HEK293 (cell line): Measurements from ENCODE around the gene SNX6.

Experiments used
- ELK4 ChIP-seq: IDR thresholded peaks from 2 replicates; pipeline ENCODE4 v1.6.1; 2011; ENCODE audit warnings: mild to moderate bottlenecking, low read depth, low read length, borderline replicate concordance
- IKZF3 ChIP-seq: fragments of 450-650 bp; IDR thresholded peaks from 2 replicates; pipeline ENCODE4 v1.5.0; 2018; ENCODE audit warnings: missing biosample characterization, mild to moderate bottlenecking, missing genetic modification characterization, moderate library complexity
- KLF1 ChIP-seq: fragments of 450-650 bp; formaldehyde crosslinking; IDR thresholded peaks from 2 replicates; pipeline ENCODE4 v1.5.1; 2016; ENCODE audit warnings: missing biosample characterization, missing genetic modification characterization
- KLF10 ChIP-seq: fragments of 450-650 bp; IDR thresholded peaks from 2 replicates; pipeline ENCODE4 v1.5.1; 2018; ENCODE audit warnings: missing biosample characterization, mild to moderate bottlenecking, missing genetic modification characterization
- KLF8 ChIP-seq: fragments of 450-650 bp; formaldehyde crosslinking; IDR thresholded peaks from 2 replicates; pipeline ENCODE4 v1.5.1; 2016; ENCODE audit warnings: missing biosample characterization, missing genetic modification characterization
- KLF9 ChIP-seq: fragments of 450-650 bp; formaldehyde crosslinking; IDR thresholded peaks from 2 replicates; pipeline ENCODE4 v1.5.1; 2016; ENCODE audit warnings: missing biosample characterization, missing genetic modification characterization, low read depth
- MEIS1 ChIP-seq: sonication (generic); formaldehyde crosslinking; IDR thresholded peaks from 2 replicates; pipeline ENCODE4 v1.8.1; 2022; ENCODE audit warnings: missing genetic modification reagents, mild to moderate bottlenecking, borderline replicate concordance
- REST ChIP-seq: fragments of 450-650 bp; formaldehyde crosslinking; IDR thresholded peaks from 2 replicates; pipeline ENCODE4 v1.5.1; 2016; ENCODE audit warnings: missing biosample characterization, missing genetic modification characterization
- SETDB1 ChIP-seq: IDR thresholded peaks from one replicate; pipeline ENCODE4 v1.6.1; 2017; ENCODE audit warnings: mild to moderate bottlenecking, low read length, moderate library complexity, mixed read lengths; ENCODE audit not compliant: insufficient read length
- ZBTB1 ChIP-seq: fragments of 450-650 bp; formaldehyde crosslinking; IDR thresholded peaks from 2 replicates; pipeline ENCODE4 v1.5.1; 2016; ENCODE audit warnings: missing biosample characterization, missing genetic modification characterization
- ZBTB11 ChIP-seq: fragments of 450-650 bp; formaldehyde crosslinking; conservative IDR thresholded peaks from 2 replicates; pipeline ENCODE4 v1.5.1; 2016; ENCODE audit warnings: low read depth, missing biosample characterization, missing genetic modification characterization
- ZNF391 ChIP-seq: fragments of 450-650 bp; formaldehyde crosslinking; IDR thresholded peaks from 2 replicates; pipeline ENCODE4 v1.5.1; 2016; ENCODE audit warnings: low read depth, missing biosample characterization, missing genetic modification characterization, borderline replicate concordance
- ZNF394 ChIP-seq: fragments of 450-650 bp; formaldehyde crosslinking; IDR thresholded peaks from 2 replicates; pipeline ENCODE4 v1.5.1; 2016; ENCODE audit warnings: missing biosample characterization, missing genetic modification characterization, mild to moderate bottlenecking, moderate library complexity, borderline replicate concordance
- ZNF600 ChIP-seq: fragments of 450-650 bp; formaldehyde crosslinking; IDR thresholded peaks from 2 replicates; pipeline ENCODE4 v1.5.1; 2016; ENCODE audit warnings: missing biosample characterization, missing genetic modification characterization
- ZNF623 ChIP-seq: fragments of 450-650 bp; formaldehyde crosslinking; IDR thresholded peaks from 2 replicates; pipeline ENCODE4 v1.5.1; 2016; ENCODE audit warnings: missing biosample characterization, missing genetic modification characterization
- ZNF629 ChIP-seq: fragments of 450-650 bp; formaldehyde crosslinking; IDR thresholded peaks from 2 replicates; pipeline ENCODE4 v1.5.1; 2017; ENCODE audit warnings: missing biosample characterization, missing genetic modification characterization
- TF ChIP-seq, protein P1 (sequence below): fragments of 450-650 bp; formaldehyde crosslinking; IDR thresholded peaks from 2 replicates; pipeline ENCODE4 v1.5.1; 2016; ENCODE audit warnings: missing biosample characterization, missing genetic modification characterization
- TF ChIP-seq, protein P2 (sequence below): fragments of 450-650 bp; formaldehyde crosslinking; IDR thresholded peaks from 2 replicates; pipeline ENCODE4 v1.5.1; 2016; ENCODE audit warnings: missing biosample characterization, missing genetic modification characterization, low read depth

Gene SNX6

GRCh38 chr14:34629657-34630529 is at the start of gene SNX6 (continued):
- TF ChIP-seq ZBTB11 (tag by site-specific recombination) (peak; percentile 42; the same call in 1 of the 2 replicates), KLF1 (tag by site-specific recombination) (peak; percentile 65), ZNF629 (tag by site-specific recombination) (0 out of 2 replicates have a peak, but pooled peaks have one; percentile 6), KLF10 (tag by site-specific recombination) (no peak), KLF8 (tag by site-specific recombination) (peak; percentile 50; the same call in 1 of the 2 replicates), SETDB1 (no peak), ZNF394 (0 out of 2 replicates have a peak, but pooled peaks have one; percentile 19), REST (tag by site-specific recombination) (no peak), ZNF600 (tag by site-specific recombination) (peak; percentile 37; the same call in 1 of the 2 replicates), KLF9 (tag by site-specific recombination) (peak; percentile 47; the same call in 1 of the 2 replicates), ELK4 (no peak), IKZF3 (no peak), ZBTB1 (tag by site-specific recombination) (no peak), ZNF623 (tag by site-specific recombination) (no peak), MEIS1 (CRISPR knock-in tag) (no peak), ZNF391 (tag by site-specific recombination) (no peak)
- TF ChIP-seq, protein P1, sequence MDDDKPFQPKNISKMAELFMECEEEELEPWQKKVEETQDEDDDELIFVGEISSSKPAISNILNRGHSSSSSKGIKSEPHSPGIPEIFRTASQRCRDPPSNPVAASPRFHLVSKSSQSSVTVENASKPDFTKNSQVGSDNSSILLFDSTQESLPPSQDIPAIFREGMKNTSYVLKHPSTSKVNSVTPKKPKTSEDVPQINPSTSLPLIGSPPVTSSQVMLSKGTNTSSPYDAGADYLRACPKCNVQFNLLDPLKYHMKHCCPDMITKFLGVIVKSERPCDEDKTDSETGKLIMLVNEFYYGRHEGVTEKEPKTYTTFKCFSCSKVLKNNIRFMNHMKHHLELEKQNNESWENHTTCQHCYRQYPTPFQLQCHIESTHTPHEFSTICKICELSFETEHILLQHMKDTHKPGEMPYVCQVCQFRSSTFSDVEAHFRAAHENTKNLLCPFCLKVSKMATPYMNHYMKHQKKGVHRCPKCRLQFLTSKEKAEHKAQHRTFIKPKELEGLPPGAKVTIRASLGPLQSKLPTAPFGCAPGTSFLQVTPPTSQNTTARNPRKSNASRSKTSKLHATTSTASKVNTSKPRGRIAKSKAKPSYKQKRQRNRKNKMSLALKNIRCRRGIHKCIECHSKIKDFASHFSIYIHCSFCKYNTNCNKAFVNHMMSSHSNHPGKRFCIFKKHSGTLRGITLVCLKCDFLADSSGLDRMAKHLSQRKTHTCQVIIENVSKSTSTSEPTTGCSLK (tag by site-specific recombination): no peak
- TF ChIP-seq, protein P2, sequence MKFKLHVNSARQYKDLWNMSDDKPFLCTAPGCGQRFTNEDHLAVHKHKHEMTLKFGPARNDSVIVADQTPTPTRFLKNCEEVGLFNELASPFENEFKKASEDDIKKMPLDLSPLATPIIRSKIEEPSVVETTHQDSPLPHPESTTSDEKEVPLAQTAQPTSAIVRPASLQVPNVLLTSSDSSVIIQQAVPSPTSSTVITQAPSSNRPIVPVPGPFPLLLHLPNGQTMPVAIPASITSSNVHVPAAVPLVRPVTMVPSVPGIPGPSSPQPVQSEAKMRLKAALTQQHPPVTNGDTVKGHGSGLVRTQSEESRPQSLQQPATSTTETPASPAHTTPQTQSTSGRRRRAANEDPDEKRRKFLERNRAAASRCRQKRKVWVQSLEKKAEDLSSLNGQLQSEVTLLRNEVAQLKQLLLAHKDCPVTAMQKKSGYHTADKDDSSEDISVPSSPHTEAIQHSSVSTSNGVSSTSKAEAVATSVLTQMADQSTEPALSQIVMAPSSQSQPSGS (tag by site-specific recombination): no peak
